SU-DHL-6 (cell line): ENCODE measurements around the gene PITPNB.

ENCODE experiments used
- H2AFZ ChIP-seq: fragments of 200-600 bp; sonication (generic); 2 replicates; pipeline ENCODE4 v1.6.1; 2014; ENCODE audit warnings: low read depth, mild to moderate bottlenecking, moderate library complexity, mixed read lengths, antibody characterized with exemption, low read length; ENCODE audit not compliant: severe bottlenecking
- H3F3A ChIP-seq: fragments of 200-600 bp; shearing (Covaris generic); 2 replicates; pipeline ENCODE4 v1.6.0; 2016; ENCODE audit warnings: antibody characterized with exemption, mild to moderate bottlenecking; ENCODE audit not compliant: insufficient read depth
- H3K27ac ChIP-seq: fragments of 200-600 bp; sonication (generic); 2 replicates; pipeline ENCODE4 v1.5.1; 2016; ENCODE audit warnings: low read depth, mild to moderate bottlenecking, low read length, moderate library complexity, mixed read lengths
- H3K27me3 ChIP-seq: fragments of 200-600 bp; sonication (generic), shearing (Covaris generic); 2 replicates; pipeline ENCODE4 v1.6.0; 2014; ENCODE audit warnings: mild to moderate bottlenecking, low read length
- H3K36me3 ChIP-seq: fragments of 200-600 bp; sonication (generic); 2 replicates; pipeline ENCODE4 v1.6.1; 2014; ENCODE audit warnings: mild to moderate bottlenecking, low read length, mixed read lengths
- H3K4me2 ChIP-seq: fragments of 300-600, 200-600 bp; shearing (Covaris generic), sonication (generic); 2 replicates; pipeline ENCODE4 v1.6.0; 2014; ENCODE audit warnings: low read length, low read depth, mild to moderate bottlenecking; ENCODE audit not compliant: poor library complexity, severe bottlenecking
- H3K4me3 ChIP-seq: fragments of 200-600 bp; sonication (generic); 2 replicates; pipeline ENCODE4 v1.5.1; 2014; ENCODE audit warnings: antibody characterized with exemption, low read length, mild to moderate bottlenecking, mixed read lengths; ENCODE audit not compliant: insufficient read depth, poor library complexity, severe bottlenecking
- H3K79me2 ChIP-seq: fragments of 200-600 bp; sonication (generic); 2 replicates; pipeline ENCODE4 v1.6.1; 2014; ENCODE audit warnings: mild to moderate bottlenecking, low read length, moderate library complexity; ENCODE audit not compliant: insufficient read depth
- H3K9ac ChIP-seq: fragments of 200-600 bp; sonication (generic); 2 replicates; pipeline ENCODE4 v1.7.0; 2014; ENCODE audit warnings: mild to moderate bottlenecking, low read length
- H3K9me2 ChIP-seq: fragments of 200-600 bp; sonication (generic); replicated peaks from 2 replicates; pipeline ENCODE4 v1.6.1; 2014; ENCODE audit warnings: low read length; ENCODE audit not compliant: insufficient read depth
- H3K9me3 ChIP-seq: fragments of 200-600 bp; sonication (generic); 2 replicates; pipeline ENCODE4 v1.6.1; 2014; ENCODE audit warnings: low read length, mixed read lengths; ENCODE audit not compliant: insufficient read depth
- H4K20me1 ChIP-seq: fragments of 200-600 bp; sonication (generic); 2 replicates; pipeline ENCODE4 v1.6.1; 2014; ENCODE audit warnings: low read depth, mild to moderate bottlenecking, antibody characterized with exemption, low read length, moderate library complexity, mixed read lengths
- EZH2phosphoT487 ChIP-seq: fragments of 200-600 bp; sonication (generic), shearing (Covaris generic); conservative IDR thresholded peaks from 2 replicates; pipeline ENCODE4 v1.6.1; 2018; ENCODE audit warnings: mild to moderate bottlenecking, antibody characterized with exemption, low read length, moderate library complexity, mixed read lengths
- TF ChIP-seq, protein P1 (sequence below): fragments of 200-600 bp; sonication (generic); IDR thresholded peaks from one replicate; pipeline ENCODE4 v1.5.1; 2017; ENCODE audit warnings: antibody characterized with exemption, mild to moderate bottlenecking, low read length, moderate library complexity; ENCODE audit not compliant: insufficient read depth, poor library complexity, severe bottlenecking

The PITPNB gene

DNA sequence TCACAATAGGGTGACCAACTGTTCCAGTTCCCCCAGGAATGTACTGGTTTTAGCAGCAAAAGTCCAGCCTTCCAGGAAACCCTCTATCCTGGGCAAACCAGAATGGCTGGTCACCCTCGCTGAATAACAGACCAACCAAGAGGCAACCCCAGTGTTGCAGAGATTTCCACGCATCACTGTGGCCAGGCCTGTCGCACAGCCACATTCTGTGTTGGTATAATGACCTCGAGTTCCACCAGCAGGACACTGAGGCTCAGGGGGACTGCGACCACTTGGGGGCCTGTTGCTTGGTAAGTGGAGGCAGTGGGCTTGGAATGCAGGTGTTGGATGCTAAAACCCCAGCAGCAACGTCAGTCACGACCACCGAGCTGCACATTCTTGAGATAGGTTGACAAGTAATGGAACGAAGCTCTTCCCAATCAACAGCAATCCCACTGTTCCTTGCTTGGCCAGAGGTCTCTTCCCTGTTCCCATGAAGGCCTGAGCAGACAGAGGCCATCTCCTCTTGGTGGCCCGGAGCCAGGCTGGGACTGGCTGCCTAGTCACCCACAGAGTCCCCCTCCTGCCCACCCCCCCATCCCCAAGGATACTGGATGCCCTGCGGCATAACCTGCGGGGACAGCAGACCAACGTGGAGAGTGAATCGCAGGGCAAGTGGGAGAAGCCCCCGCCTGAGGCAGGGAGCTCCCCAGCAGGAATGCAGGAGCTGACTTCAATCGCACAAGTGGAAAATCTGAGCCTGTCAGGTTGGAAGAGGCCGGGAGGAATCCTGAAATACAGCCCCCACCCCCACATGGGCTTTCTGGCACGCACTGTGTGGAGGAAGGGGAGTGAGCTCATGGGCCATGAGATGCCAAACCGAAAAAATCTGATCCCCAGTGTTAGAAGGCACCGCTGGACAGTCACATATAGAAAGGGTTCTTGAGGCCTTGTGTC, 74.1 kb downstream of the PITPNB start:
- Histone ChIP-seq H3K4me2 (no peak overlapping the region), H4K20me1 (no peaks in the 10 kb centered on the region), H3K36me3 (no peaks in the 10 kb centered on the region), H3K9ac (no peak overlapping the region), H3F3A (no peaks in the 10 kb centered on the region), H3K27me3 (no peaks in the 10 kb centered on the region), H3K9me3 (no peaks in the 10 kb centered on the region), H3K4me3 (no peak overlapping the region), H3K9me2 (no peaks in the 10 kb centered on the region), H2AFZ (no peak overlapping the region), H3K27ac (no peak overlapping the region), H3K79me2 (no peaks in the 10 kb centered on the region)
- TF ChIP-seq EZH2phosphoT487: no peak
- TF ChIP-seq, protein P1, sequence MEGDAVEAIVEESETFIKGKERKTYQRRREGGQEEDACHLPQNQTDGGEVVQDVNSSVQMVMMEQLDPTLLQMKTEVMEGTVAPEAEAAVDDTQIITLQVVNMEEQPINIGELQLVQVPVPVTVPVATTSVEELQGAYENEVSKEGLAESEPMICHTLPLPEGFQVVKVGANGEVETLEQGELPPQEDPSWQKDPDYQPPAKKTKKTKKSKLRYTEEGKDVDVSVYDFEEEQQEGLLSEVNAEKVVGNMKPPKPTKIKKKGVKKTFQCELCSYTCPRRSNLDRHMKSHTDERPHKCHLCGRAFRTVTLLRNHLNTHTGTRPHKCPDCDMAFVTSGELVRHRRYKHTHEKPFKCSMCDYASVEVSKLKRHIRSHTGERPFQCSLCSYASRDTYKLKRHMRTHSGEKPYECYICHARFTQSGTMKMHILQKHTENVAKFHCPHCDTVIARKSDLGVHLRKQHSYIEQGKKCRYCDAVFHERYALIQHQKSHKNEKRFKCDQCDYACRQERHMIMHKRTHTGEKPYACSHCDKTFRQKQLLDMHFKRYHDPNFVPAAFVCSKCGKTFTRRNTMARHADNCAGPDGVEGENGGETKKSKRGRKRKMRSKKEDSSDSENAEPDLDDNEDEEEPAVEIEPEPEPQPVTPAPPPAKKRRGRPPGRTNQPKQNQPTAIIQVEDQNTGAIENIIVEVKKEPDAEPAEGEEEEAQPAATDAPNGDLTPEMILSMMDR: no peak

DNA sequence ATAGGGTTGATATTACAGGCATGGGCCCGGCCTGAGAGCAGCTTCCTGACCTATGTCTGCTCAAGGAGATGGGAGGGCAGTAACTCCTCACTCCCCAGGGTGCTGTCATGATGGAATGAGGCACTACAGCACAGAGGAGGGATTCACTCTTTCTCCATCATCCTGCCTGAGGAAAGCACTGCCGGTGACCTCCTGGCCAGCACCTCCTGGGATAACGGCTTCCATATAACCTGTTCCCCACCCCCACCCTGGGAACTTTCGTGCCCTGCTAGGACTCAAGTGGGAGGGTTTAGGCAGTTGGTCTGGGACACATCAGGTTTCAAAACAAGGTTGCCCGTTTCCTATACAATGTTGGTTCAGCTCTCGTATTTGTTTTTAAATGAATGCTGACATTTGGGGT, 74.8 kb downstream of the PITPNB start:
- Histone ChIP-seq H3K4me3 (no peak overlapping the region), H3K27ac (no peak overlapping the region)
- TF ChIP-seq, protein P1: no peak
- no peak for TF ChIP-seq EZH2phosphoT487

DNA sequence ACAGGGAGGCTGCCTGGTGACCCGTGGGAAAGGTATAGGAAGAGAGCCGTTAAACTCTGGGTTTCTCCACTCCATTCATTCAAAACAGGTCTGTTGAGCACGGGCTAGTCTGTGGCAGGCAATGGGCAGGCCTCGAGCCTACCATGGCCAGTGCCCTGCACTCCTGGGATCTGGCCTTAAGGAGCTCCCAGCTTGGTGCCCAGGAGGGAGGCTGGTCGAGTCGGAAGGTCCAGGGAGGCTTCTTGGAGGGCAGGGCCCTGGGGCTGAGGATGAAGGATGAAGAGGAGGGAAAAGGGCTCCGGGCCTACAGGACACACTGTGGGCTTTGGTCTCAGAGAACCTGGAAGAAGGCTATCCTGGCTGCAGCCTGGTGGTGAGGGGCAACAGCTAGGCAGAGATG, 75.6 kb downstream of the PITPNB start:
- Histone ChIP-seq H3K27ac (no peak overlapping the region), H3K4me2 (no peak overlapping the region)

More for the DNA sequence above, 74.8 kb downstream of the PITPNB start:
- Histone ChIP-seq H3K79me2 (no peaks in the 10 kb centered on the region), H4K20me1 (no peaks in the 10 kb centered on the region), H3K36me3 (no peaks in the 10 kb centered on the region), H3K9me3 (no peaks in the 10 kb centered on the region), H3K9ac (no peak overlapping the region), H3F3A (no peaks in the 10 kb centered on the region), H2AFZ (no peak overlapping the region), H3K9me2 (no peaks in the 10 kb centered on the region), H3K27me3 (no peaks in the 10 kb centered on the region), H3K4me2 (no peak overlapping the region)

More for the DNA sequence above, 75.6 kb downstream of the PITPNB start:
- Histone ChIP-seq H3K79me2 (no peaks in the 10 kb centered on the region), H3K27me3 (no peaks in the 10 kb centered on the region), H3K9me2 (no peaks in the 10 kb centered on the region), H3K9ac (no peak overlapping the region), H3K9me3 (no peaks in the 10 kb centered on the region), H3K4me3 (no peak overlapping the region), H4K20me1 (no peaks in the 10 kb centered on the region), H2AFZ (no peak overlapping the region), H3K36me3 (no peaks in the 10 kb centered on the region), H3F3A (no peaks in the 10 kb centered on the region)
- TF ChIP-seq, protein P1: no peak
- TF ChIP-seq EZH2phosphoT487: no peak
